GM21360 (cell line): ENCODE measurements around the gene LIMK2.
"Not testable (repeated sequence)": the region's sequence is repeated elsewhere in the genome, so short reads cannot be mapped to it uniquely, and the experiment has no call there.

Source experiments
- ATAC-seq: cut with Tn5 transposase; IDR thresholded peaks from one replicate; pipeline ENCODE4 v1.9.1; 2021; ENCODE audit warnings: mild to moderate bottlenecking, moderate library complexity; ENCODE audit not compliant: unreplicated experiment

The LIMK2 gene

GRCh38 chr22:31288496-31289240, 76.6 kb downstream of the LIMK2 start:
- ATAC-seq: no peak

- no peak for ATAC-seq
These were observed 77.2 kb downstream of the LIMK2 start for GRCh38 chr22:31289344-31289743.

GRCh38 chr22:31290494-31291471, 78.7 kb downstream of the LIMK2 start:
- peak; percentile 82 for ATAC-seq

GRCh38 chr22:31291481-31292235, 79.6 kb downstream of the LIMK2 start:
- ATAC-seq: no peak

GRCh38 chr22:31292236-31292989, 80.3 kb downstream of the LIMK2 start, which contains the start of gene PIK3IP1:
Gene PIK3IP1 (minus strand): TSS chr22:31292488. CDS start chr22:31292344, 144 bp downstream.
- no peak for ATAC-seq

- ATAC-seq: no peak
These were observed 83.3 kb downstream of the LIMK2 start for GRCh38 chr22:31295360-31295759.

- ATAC-seq: no peak
These were observed 83.9 kb downstream of the LIMK2 start for GRCh38 chr22:31295831-31296657.

GRCh38 chr22:31300896-31301295, 88.8 kb downstream of the LIMK2 start:
- no peak for ATAC-seq

- ATAC-seq: no peak
These were observed 89.9 kb downstream of the LIMK2 start for GRCh38 chr22:31302006-31302405.

- ATAC-seq: no peak
These were observed 90.4 kb downstream of the LIMK2 start for GRCh38 chr22:31302537-31302936.

GRCh38 chr22:31305194-31305593, 93.1 kb downstream of the LIMK2 start:
- no peak for ATAC-seq

GRCh38 chr22:31308181-31308580, 96.1 kb downstream of the LIMK2 start:
- no peak for ATAC-seq

- no peak for ATAC-seq
These were observed 101.5 kb downstream of the LIMK2 start for GRCh38 chr22:31313366-31314147.

- not testable (repeated sequence) for ATAC-seq
These were observed 102.1 kb downstream of the LIMK2 start for GRCh38 chr22:31314220-31314619.

- ATAC-seq: no peak
These were observed 109.3 kb downstream of the LIMK2 start for GRCh38 chr22:31321421-31321820.

GRCh38 chr22:31323578-31324550, 111.8 kb downstream of the LIMK2 start:
- no peak for ATAC-seq

GRCh38 chr22:31326877-31327276, 114.8 kb downstream of the LIMK2 start:
- ATAC-seq: no peak
